Adrenal gland (tissue), 12 donors: ENCODE measurements around the gene KIF26B. TPM values are rescaled to one million over a fixed set of nuclear protein-coding genes. Genes with fewer than 3 reads are reported as not detected.

Source experiments
- DNase-seq, 7 donors: peaks; one replicate each; pipeline ENCODE4 v3.0.0-alpha.2; 2019 to 2020
- H3K27ac ChIP-seq, 5 donors: fragments of 200-600 bp; sonication (generic) in 4 of 5; 1 replicate in 3 of 5; 2 replicates in 2 of 5; pipeline versions ENCODE4 v1.5.1 to v1.8.0; 2016 to 2020; ENCODE audit warnings: mild to moderate bottlenecking in 1 of 5
- H3K27me3 ChIP-seq: fragments of 200-600 bp; 2 replicates; pipeline ENCODE4 v1.8.0; 2021
- H3K36me3 ChIP-seq, 2 donors: fragments of 200-600 bp; replicated peaks in 1 of 2; 1 replicate in 1 of 2; 2 replicates in 1 of 2; pipeline versions ENCODE4 v1.5.1 to v1.8.0; 2018 to 2022
- H3K4me1 ChIP-seq, 2 donors: fragments of 200-600 bp; replicated peaks in 1 of 2; 1 replicate in 1 of 2; 2 replicates in 1 of 2; pipeline versions ENCODE4 v1.5.1 to v1.8.0; 2018 to 2021
- H3K4me3 ChIP-seq, 4 donors: fragments of 200-600 bp; sonication (generic) in 3 of 4; one replicate each; pipeline ENCODE4 v1.5.1; 2016 to 2018
- H3K9me3 ChIP-seq, 3 donors: fragments of 200-600 bp; sonication (generic) in 1 of 3; replicated peaks in 1 of 3; 1 replicate in 2 of 3; 2 replicates in 1 of 3; pipeline versions ENCODE4 v1.5.1 to v1.8.0; 2016 to 2021
- POLR2A ChIP-seq, 2 donors: fragments of 450-650 bp; IDR thresholded peaks; one replicate each; pipeline ENCODE4 v1.6.1; 2017; ENCODE audit warnings: antibody characterized with exemption in 2 of 2, mild to moderate bottlenecking in 2 of 2, moderate library complexity in 1 of 2
- WGBS, 4 donors: extraction: QIAGEN DNeasy Blood & Tissue Kit in 2 of 4; methylation state at CpG; one replicate each; pipeline versions ENCODE4 v1.1.5 to v1.1.7; 2013 to 2017; 5-methylcytosine and 5-hydroxymethylcytosine counted together
- intact Hi-C, 2 donors: fragments of 100-400 bp; cut with DNase I; formaldehyde crosslinking; loops; one replicate each; pipeline versions ENCODE4 v1.14.1 to v1.15.0; 2022 to 2023
- polyA plus RNA-seq, 3 donors: library from polyadenylated mRNA; stranded (reverse); fragments of 200-250 nt in 2 of 3; fragments of 350-450 nt in 1 of 3; fragmentation: Illumina TruSeq in 1 of 3; extraction: RNeasy Lipid Tissue Mini Kit (QIAGEN cat#74804) in 1 of 3; gene quantifications; one replicate each; pipeline ENCODE4 v1.2.3, GENCODE V29; 2013 to 2014
- total RNA-seq, 9 donors: library from RNA; depleted of rRNA in 4 of 9; stranded (reverse); fragments of >200 nt in 4 of 9; fragments of 120-200 nt in 1 of 9; fragmentation: NEBNext Ultra II Directional in 1 of 9; extraction: Animal tissue kit (Norgen Biotek cat#: 25700) in 1 of 9; gene quantifications; one replicate each; pipeline versions ENCODE4 v1.1.0 to v1.2.4, GENCODE V29; 2013 to 2023
- TF ChIP-seq, protein P1 (sequence below), 6 experiments: fragments of 450-650 bp in 4 of 6; fragments of 200-600 bp in 2 of 6; sonication (generic) in 1 of 6; IDR thresholded peaks; 1 replicate in 5 of 6; 2 replicates in 1 of 6; pipeline versions ENCODE4 v1.5.1 to v1.8.0; 2016 to 2021; ENCODE audit warnings: antibody characterized with exemption in 6 of 6, mild to moderate bottlenecking in 2 of 6, moderate library complexity in 1 of 6
- donor health status: healthy with polysubstance abuse.
- donor health status: Bipolar disorder and iron deficiency.
- donor health status: DM: yes; HTN: yes; CAD: no.
- donor health status: DM: no; HTN: no; CAD: no.
- donor health status: DM: no; HTN: no; CAD: no.
- donor health status: DM: yes; HTN: yes; CAD: no.

Gene KIF26B
- total and polyA plus RNA-seq, 12 donors = 0.20 to 4.6 (median 2.6) TPM

DNA sequence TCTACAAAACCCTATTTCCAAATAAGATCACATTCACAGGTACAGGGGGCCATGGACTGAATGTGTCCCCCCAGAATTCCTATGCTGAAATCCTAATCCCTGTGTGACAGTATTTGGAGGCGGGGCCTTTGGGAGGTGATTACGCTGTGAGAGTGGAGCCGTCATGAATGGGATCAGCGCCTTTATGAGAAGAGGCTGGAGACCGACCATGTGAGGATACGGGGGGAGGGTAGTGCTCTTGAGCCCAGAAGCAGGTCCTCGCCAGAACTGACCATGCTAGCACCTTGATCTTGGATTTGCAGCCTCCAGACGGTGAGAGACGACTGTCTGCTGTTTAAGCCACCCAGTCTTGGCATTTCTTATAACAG, 23.8 kb upstream of the KIF26B start:
- no peaks in the 10 kb centered on the region for H3K9me3 ChIP-seq
- no peaks in the 10 kb centered on the region for H3K4me1 ChIP-seq
- no peaks in the 10 kb centered on the region for H3K27me3 ChIP-seq
- H3K36me3 ChIP-seq = no peaks in the 10 kb centered on the region
- intact Hi-C loops = no loop called here
- no peak for TF ChIP-seq POLR2A (IDR thresholded peaks at IDR 0.05)
- TF ChIP-seq, protein P1, sequence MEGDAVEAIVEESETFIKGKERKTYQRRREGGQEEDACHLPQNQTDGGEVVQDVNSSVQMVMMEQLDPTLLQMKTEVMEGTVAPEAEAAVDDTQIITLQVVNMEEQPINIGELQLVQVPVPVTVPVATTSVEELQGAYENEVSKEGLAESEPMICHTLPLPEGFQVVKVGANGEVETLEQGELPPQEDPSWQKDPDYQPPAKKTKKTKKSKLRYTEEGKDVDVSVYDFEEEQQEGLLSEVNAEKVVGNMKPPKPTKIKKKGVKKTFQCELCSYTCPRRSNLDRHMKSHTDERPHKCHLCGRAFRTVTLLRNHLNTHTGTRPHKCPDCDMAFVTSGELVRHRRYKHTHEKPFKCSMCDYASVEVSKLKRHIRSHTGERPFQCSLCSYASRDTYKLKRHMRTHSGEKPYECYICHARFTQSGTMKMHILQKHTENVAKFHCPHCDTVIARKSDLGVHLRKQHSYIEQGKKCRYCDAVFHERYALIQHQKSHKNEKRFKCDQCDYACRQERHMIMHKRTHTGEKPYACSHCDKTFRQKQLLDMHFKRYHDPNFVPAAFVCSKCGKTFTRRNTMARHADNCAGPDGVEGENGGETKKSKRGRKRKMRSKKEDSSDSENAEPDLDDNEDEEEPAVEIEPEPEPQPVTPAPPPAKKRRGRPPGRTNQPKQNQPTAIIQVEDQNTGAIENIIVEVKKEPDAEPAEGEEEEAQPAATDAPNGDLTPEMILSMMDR (IDR thresholded peaks at IDR 0.05) = no peak
- no peak overlapping the region for H3K4me3 ChIP-seq
- no peak for DNase-seq
- WGBS, 4 donors = 56 to 74% (median 71%) methylated on average over 9 of the region's 9 CpGs
- no peak overlapping the region for H3K27ac ChIP-seq

DNA sequence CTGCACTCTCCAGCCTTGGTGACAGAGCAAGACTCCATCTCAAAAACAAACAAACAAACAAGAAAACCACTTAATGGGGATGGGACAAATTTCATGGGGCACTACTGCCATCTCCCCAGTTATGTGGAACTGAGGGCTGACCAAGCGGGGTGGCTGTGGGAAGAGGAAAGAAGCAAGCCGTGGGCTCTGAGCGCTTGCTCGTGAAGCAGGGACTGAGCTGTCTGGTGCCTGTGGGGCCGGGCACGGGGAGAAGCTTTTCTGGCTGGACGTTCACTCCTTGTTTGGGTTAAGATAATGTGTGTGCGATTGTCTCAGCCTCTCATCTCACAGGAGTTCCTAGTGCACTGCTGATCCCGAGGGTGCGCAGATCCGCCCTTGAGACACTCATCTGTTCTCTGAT, 22.0 kb upstream of the KIF26B start:
- 71 to 87% (median 82%) methylated on average over 11 of the region's 11 CpGs for WGBS, 4 donors
- Histone ChIP-seq H3K9me3 (no peaks in the 10 kb centered on the region), H3K27me3 (no peaks in the 10 kb centered on the region), H3K4me1 (no peaks in the 10 kb centered on the region), H3K4me3 (no peak overlapping the region), H3K36me3 (no peaks in the 10 kb centered on the region), H3K27ac (no peak overlapping the region)
- TF ChIP-seq, protein P1 (IDR thresholded peaks at IDR 0.05) = no peak
- TF ChIP-seq POLR2A (IDR thresholded peaks at IDR 0.05) = no peak
- no peak for DNase-seq
- intact Hi-C loops = no loop called here

DNA sequence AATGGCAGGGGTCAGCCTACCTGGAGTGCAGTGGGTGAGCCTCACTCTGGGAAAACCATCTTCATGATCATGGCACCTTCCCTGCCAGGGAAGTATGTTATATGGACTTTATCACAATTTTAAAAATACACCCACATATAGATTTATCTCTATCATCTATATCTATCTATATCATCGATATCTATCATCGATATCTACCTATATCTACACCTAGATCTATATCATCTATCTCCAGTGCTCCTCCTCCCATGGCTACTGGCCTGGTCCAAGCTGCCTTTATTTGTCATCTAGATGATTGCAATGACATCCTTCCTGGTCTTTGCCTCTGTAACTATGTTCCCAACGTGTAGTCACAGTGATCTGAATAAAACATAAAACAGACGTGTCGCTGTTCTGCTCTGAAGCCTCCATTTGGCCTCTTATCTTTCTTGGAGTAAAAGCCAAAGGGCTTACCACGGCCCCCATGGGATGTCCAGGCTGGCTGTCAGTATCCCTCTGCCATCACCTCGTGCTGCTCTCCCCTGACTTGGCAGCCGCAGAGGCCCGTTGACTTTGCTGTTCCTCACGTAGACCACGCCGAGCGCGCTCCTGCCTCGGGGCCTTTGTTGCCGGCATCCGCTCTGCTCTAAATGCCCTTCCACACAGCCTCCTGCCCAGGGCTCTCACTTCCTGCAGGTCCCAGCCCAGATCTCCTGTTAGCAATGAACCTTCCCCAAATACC, 20.6 kb upstream of the KIF26B start:
- intact Hi-C loops = no loop called here
- WGBS, 4 donors = 86 to 89% (median 87%) methylated on average over 13 to 17 of the region's 17 CpGs
- Histone ChIP-seq H3K27ac (no peak overlapping the region), H3K36me3 (no peaks in the 10 kb centered on the region), H3K9me3 (no peaks in the 10 kb centered on the region), H3K27me3 (no peaks in the 10 kb centered on the region), H3K4me1 (no peaks in the 10 kb centered on the region), H3K4me3 (no peak overlapping the region)
- TF ChIP-seq, protein P1 (IDR thresholded peaks at IDR 0.05) = no peak
- TF ChIP-seq POLR2A (IDR thresholded peaks at IDR 0.05) = no peak
- DNase-seq = no peak

DNA sequence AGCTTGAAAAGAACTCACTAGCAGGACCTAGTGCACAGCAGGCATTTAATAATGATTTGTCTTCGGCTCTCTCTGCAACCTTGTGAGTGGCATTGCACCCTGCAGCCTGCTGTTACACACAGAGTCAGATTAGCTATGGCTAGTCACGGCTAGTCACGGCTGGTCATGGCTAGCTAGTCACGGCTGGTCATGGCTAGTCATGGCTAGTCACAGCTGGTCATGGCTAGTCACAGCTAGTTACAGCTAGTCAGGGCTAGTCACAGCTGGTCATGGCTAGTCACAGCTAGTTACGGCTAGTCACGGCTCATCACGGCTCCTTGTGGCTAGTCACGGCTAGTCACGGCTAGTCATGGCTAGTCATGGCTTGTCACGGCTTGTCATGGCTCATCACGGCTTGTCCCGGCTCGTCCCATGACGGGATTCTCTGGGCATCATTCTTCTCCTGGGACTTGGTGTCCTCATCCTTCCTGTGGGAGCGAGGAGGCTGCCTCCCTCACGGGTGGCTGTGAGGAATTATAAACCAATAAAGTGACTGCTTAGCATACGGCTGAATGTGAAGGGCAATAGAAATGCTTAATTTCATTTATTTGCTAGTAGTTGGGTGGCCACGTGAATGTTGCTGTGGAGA, 12.5 kb upstream of the KIF26B start:
- peak in 1 of 7 donors; percentile 39 for DNase-seq
- Histone ChIP-seq H3K27me3 (peaks cover 4% of the 10 kb centered on the region), H3K9me3 (no peaks in the 10 kb centered on the region), H3K27ac (no peak overlapping the region), H3K4me1 (no peaks in the 10 kb centered on the region), H3K36me3 (no peaks in the 10 kb centered on the region), H3K4me3 (no peak overlapping the region)
- no peak for TF ChIP-seq POLR2A (IDR thresholded peaks at IDR 0.05)
- TF ChIP-seq, protein P1 (IDR thresholded peaks at IDR 0.05) = no peak
- whole genome bisulfite sequencing, 4 donors = 85 to 93% (median 89%) methylated on average over 12 to 18 of the region's 18 CpGs
- intact Hi-C loops = no loop called here
